RPMI7951 (cell line): ENCODE results near the gene RIMBP3B. TPM values are rescaled to one million over a fixed set of nuclear protein-coding genes. Genes with fewer than 3 reads are reported as not detected.
"Not testable (repeated sequence)": the region's sequence is repeated elsewhere in the genome, so short reads cannot be mapped to it uniquely, and the experiment has no call there.

Source experiments
- DNase-seq: peaks from one replicate; pipeline ENCODE4 v3.0.0-alpha.2; 2012; ENCODE audit warnings: low read depth
- total RNA-seq: library from RNA; depleted of rRNA; stranded (reverse); fragments of >200 nt; shearing (Covaris generic); gene quantifications from 2 replicates; pipeline ENCODE4 v1.2.3, GENCODE V29; 2014; rRNA removed

RIMBP3B gene
- total RNA-seq, 1 experiment from 2014 or later, result not detected

GRCh38 chr22:21416375-21416774 lies 32.8 kb downstream of the RIMBP3B start:
- not testable (repeated sequence) for DNase-seq

- DNase-seq, result not testable (repeated sequence)
Measured at GRCh38 chr22:21417227-21417746, 33.7 kb downstream of the RIMBP3B start, which contains the start of gene HIC2. Gene HIC2 (plus strand): TSS chr22:21417371. CDS start chr22:21442832, 25,461 bp downstream.

DNA sequence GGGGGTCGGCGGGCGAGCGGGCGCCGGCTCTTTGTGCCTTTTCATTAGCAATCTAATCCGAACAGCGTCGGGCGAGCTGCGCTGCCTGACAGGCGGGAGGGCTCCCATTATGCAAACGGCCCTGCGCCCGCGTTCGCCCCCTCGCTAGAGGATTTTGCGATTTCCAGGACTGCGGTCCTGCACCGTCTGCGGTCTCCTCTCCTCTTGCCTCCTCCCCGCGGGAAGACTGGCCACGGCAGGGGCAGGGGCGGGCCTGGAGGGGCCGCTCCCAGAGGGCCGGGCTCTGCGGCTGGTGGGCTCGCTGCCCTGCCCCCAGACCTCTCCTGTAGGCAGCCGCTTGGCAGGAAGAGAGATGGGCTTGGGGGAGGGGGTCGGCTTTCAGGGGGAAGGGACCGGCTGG lies 34.3 kb downstream of the RIMBP3B start:
- not testable (repeated sequence) for DNase-seq

GRCh38 chr22:21418974-21419638 lies 35.6 kb downstream of the RIMBP3B start:
- DNase-seq, result not testable (repeated sequence)

DNA sequence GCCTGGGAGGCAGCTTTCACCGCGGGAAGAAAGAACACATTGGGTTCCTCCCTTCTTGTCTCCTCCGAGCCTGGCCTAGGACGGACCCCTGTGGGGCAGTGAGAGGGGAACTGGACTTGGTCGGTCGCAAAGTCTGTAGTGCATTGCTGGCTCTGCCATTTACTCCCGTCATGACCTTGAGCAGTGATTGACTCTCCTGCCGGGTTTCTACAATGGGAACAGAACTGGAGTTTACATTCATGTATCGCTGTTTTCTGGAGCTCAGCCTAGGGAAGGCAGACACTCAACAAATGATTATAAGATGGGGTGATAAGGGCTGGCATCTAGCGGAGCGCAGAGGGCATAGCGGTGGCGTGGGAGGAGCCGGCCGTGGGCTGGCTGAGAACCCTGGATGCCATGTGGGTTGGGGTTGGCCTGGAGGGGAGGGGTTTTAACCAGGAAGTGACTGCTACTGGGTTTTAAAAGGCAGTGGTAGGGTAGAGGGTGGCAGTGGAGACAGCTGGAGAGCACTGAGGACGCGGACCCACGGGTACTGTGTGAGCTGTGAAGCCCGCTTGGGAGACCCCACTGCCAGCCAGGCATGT lies 36.7 kb downstream of the RIMBP3B start:
- DNase-seq, result not testable (repeated sequence)

- not testable (repeated sequence) for DNase-seq
Measured at GRCh38 chr22:21424084-21424709, 40.6 kb downstream of the RIMBP3B start.

GRCh38 chr22:21434378-21435233 lies 51.1 kb downstream of the RIMBP3B start:
- DNase-seq, result not testable (repeated sequence)

GRCh38 chr22:21435998-21436810 lies 52.7 kb downstream of the RIMBP3B start:
- not testable (repeated sequence) for DNase-seq

DNA sequence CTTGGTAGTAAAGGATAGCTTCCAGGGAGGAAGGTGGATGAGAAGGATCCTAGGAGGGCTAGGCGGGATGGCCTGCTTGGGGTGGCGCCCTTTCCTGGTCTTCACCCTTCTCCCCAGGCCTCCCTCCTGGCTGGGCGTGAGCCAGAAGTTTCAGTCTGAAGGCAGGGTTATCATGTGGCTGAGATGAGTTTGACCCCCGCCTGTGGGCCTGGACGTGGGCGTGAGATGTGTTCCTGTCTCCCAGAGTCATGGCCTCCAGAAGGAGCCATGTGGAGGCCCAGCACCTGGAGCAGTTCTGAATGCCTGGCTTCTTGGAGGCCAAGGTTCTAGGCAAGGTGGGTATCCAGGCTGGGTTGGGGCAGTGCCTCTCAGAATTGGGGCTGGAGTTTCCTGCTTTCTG lies 54.5 kb downstream of the RIMBP3B start:
- not testable (repeated sequence) for DNase-seq

Other genes with a start within 250 kb of the RIMBP3B start
- gene HIC2, start 33.6 kb downstream of the RIMBP3B start, total RNA-seq, result 0.24 and 0.88 TPM in 2 replicates
- gene TMEM191C, start 83.6 kb downstream of the RIMBP3B start, total RNA-seq, result 0.48 and 1.6 TPM in 2 replicates
- gene RIMBP3C, start 167.7 kb downstream of the RIMBP3B start, total RNA-seq, result 0.20 TPM in 1 of 2 replicates, not detected in the other
- gene UBE2L3, start 184.0 kb downstream of the RIMBP3B start, total RNA-seq, result 68.4 and 91.2 TPM in 2 replicates
- 10.8 and 14.7 TPM in 2 replicates for gene YDJC, start 246.3 kb downstream of the RIMBP3B start, total RNA-seq
- 0.10 and 0.36 TPM in 2 replicates for gene CCDC116, start 249.0 kb downstream of the RIMBP3B start, total RNA-seq